ENCODE data around the gene VWA5B1. TPM values are rescaled to one million over a fixed set of nuclear protein-coding genes. Genes with fewer than 3 reads are reported as not detected.

VWA5B1 gene
- total RNA-seq, 4 donors from 2014 or later = 0.12 TPM; not detected in 3

GRCh38 chr1:20375563-20375962 is 84.9 kb downstream of the VWA5B1 start:
- WGBS, 2 donors (ENCODE audit: low coverage in 1 of 2) = 40 to 51% methylated on average over 1 to 6 of the region's 8 CpGs

GRCh38 chr1:20376171-20376570 is 85.5 kb downstream of the VWA5B1 start:
- ATAC-seq = no peak
- Histone ChIP-seq H3K36me3 (no peaks in the 10 kb centered on the region), H3K4me1 (no peaks in the 10 kb centered on the region), H3K9me3 (no peaks in the 10 kb centered on the region), H3K27me3 (peaks cover 92% of the 10 kb centered on the region), H3K4me3 (no peak overlapping the region), H3K27ac (no peak overlapping the region)
- whole genome bisulfite sequencing, 2 donors (ENCODE audit: low coverage in 1 of 2) = no CpG with 5 or more reads among the region's 4 CpGs
- TF ChIP-seq POLR2A (IDR thresholded peaks at IDR 0.05) (no peak), EP300 (IDR thresholded peaks at IDR 0.05) (no peak), POLR2AphosphoS5 (IDR thresholded peaks at IDR 0.05) (no peak), CTCF (IDR thresholded peaks at IDR 0.05) (no peak)

More at GRCh38 chr1:20375563-20375962, 84.9 kb downstream of the VWA5B1 start:
- ATAC-seq = no peak
- Histone ChIP-seq H3K9me3 (no peaks in the 10 kb centered on the region), H3K4me3 (no peak overlapping the region), H3K27ac (no peak overlapping the region), H3K36me3 (no peaks in the 10 kb centered on the region), H3K27me3 (peaks cover 92% of the 10 kb centered on the region), H3K4me1 (no peaks in the 10 kb centered on the region)
- TF ChIP-seq CTCF (IDR thresholded peaks at IDR 0.05) = no peak
- TF ChIP-seq POLR2A (IDR thresholded peaks at IDR 0.05) = no peak
- no peak for TF ChIP-seq EP300 (IDR thresholded peaks at IDR 0.05)
- no peak for TF ChIP-seq POLR2AphosphoS5 (IDR thresholded peaks at IDR 0.05)

DNA sequence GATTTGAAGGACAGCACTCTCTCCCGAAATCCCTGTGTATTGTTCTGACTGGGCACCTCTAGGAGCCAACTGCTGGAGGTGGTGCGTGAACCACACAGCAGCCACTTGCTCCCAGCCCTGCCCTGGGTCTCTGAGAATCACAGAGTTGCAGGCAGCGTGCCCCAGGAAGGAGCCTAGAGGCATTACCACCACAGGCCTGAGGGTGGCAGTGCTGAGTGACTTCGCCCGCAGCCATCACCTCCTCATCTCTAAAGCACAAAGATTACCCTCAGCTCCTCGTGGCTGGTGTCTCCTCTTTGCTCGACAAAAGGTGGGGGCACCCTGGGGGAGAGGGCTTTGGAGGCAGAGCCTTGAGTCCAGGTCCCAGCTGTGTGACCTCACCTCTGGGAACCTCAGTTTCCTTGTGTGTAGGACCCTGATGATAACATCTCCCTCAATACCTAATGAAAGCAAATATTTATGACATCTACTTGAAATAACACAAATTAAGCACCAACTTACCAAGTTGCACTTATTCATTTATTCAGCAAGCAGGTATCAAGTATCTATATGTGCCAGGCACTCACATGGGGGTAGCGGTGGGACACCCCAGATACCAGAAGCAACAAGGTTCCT is 86.3 kb downstream of the VWA5B1 start:
- H3K36me3 ChIP-seq = no peaks in the 10 kb centered on the region
- peak; percentile 70 for ATAC-seq
- peaks cover 91% of the 10 kb centered on the region for H3K27me3 ChIP-seq
- WGBS, 2 donors (ENCODE audit: low coverage in 1 of 2) = 100% methylated on average over 1 of the region's 8 CpGs
- no peaks in the 10 kb centered on the region for H3K4me1 ChIP-seq
- H3K4me3 ChIP-seq = no peak overlapping the region
- no peaks in the 10 kb centered on the region for H3K9me3 ChIP-seq
- TF ChIP-seq EP300 (IDR thresholded peaks at IDR 0.05) (no peak), POLR2AphosphoS5 (IDR thresholded peaks at IDR 0.05) (no peak), POLR2A (IDR thresholded peaks at IDR 0.05) (no peak), CTCF (IDR thresholded peaks at IDR 0.05) (peak in 3 of 4 experiments; percentile 61 to 80 (median 66))
- no peak overlapping the region for H3K27ac ChIP-seq

- peaks cover 91% of the 10 kb centered on the region for H3K27me3 ChIP-seq
- no peaks in the 10 kb centered on the region for H3K9me3 ChIP-seq
- H3K4me3 ChIP-seq = no peak overlapping the region
- 82 to 95% methylated on average over 7 to 8 of the region's 11 CpGs for WGBS, 2 donors (ENCODE audit: low coverage in 1 of 2)
- ATAC-seq = no peak
- TF ChIP-seq POLR2AphosphoS5 (IDR thresholded peaks at IDR 0.05) = no peak
- no peak for TF ChIP-seq CTCF (IDR thresholded peaks at IDR 0.05)
- no peak for TF ChIP-seq EP300 (IDR thresholded peaks at IDR 0.05)
- no peak for TF ChIP-seq POLR2A (IDR thresholded peaks at IDR 0.05)
- no peaks in the 10 kb centered on the region for H3K4me1 ChIP-seq
- no peaks in the 10 kb centered on the region for H3K36me3 ChIP-seq
- no peak overlapping the region for H3K27ac ChIP-seq
Measured at GRCh38 chr1:20377516-20378270, 87.0 kb downstream of the VWA5B1 start.

GRCh38 chr1:20379075-20379474 is 88.4 kb downstream of the VWA5B1 start:
- H3K4me1 ChIP-seq = no peaks in the 10 kb centered on the region
- H3K9me3 ChIP-seq = no peaks in the 10 kb centered on the region
- H3K4me3 ChIP-seq = no peak overlapping the region
- ATAC-seq = no peak
- peaks cover 91% of the 10 kb centered on the region for H3K27me3 ChIP-seq
- no peak overlapping the region for H3K27ac ChIP-seq
- 52 to 70% methylated on average over 2 of the region's 7 CpGs for WGBS, 2 donors (ENCODE audit: low coverage in 1 of 2)
- H3K36me3 ChIP-seq = no peaks in the 10 kb centered on the region
- no peak for TF ChIP-seq EP300 (IDR thresholded peaks at IDR 0.05)
- TF ChIP-seq POLR2A (IDR thresholded peaks at IDR 0.05) = no peak
- TF ChIP-seq CTCF (IDR thresholded peaks at IDR 0.05) = no peak
- TF ChIP-seq POLR2AphosphoS5 (IDR thresholded peaks at IDR 0.05) = no peak

Data from gastroesophageal sphincter (tissue), 4 donors.